ENCODE measurements around the gene SLC35D2.
"Not testable (repeated sequence)": the region's sequence is repeated elsewhere in the genome, so short reads cannot be mapped to it uniquely, and the experiment has no call there.

Gene SLC35D2

DNA sequence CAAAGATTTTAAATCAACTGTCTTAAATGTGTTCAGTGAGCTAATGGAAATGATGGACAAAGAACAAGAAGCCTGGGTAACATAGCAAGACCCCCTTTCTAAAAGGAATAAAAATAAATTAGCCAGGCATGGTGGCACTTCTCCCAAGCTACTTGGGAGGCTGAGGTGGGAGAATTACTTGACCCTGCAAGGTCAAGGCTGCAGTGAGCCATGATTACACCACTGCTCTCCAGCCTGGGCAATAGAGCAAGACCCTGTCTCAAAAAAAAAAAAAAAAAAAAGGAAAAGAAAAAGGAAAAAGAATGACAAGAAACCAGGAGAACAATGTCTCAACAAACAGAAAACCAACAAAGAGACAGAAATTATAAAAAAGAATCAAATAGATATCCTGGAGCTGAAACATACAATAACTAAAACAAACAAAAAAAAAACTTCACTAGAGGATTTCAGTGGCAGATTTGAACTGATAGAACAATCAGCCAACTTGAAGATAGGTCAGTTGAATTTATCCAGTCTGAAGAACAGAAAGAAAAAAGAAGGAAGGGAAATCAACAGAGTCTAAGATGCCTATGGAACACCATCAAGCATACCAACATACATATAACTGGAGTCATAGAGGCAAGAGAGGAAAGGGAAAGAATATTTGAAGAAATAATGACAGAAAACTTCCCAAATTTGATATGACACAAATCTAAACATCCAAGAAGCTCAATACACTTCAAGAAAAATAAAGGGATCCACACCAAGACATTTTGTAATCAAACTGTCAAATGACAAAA, 16.8 kb upstream of the SLC35D2 start:
- no peak for DNase-seq (ENCODE audit: low read depth in 2 of 2)

DNA sequence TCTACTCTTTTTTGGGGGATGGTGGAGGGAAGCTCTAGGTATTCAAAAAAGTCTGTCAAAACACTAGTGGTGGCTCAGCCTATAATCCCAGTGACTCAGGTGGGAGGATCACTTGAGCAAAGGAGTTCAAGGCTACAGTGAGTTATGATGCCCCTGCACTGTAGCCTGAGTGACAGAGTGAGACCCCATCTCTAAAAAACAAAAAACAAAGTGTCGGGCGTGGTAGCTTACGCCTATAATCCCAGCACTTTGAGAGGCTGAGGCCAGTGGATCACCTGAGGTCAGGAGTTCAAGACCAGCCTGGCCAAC, 15.8 kb upstream of the SLC35D2 start:
- no peak for DNase-seq (ENCODE audit: low read depth in 2 of 2)

DNA sequence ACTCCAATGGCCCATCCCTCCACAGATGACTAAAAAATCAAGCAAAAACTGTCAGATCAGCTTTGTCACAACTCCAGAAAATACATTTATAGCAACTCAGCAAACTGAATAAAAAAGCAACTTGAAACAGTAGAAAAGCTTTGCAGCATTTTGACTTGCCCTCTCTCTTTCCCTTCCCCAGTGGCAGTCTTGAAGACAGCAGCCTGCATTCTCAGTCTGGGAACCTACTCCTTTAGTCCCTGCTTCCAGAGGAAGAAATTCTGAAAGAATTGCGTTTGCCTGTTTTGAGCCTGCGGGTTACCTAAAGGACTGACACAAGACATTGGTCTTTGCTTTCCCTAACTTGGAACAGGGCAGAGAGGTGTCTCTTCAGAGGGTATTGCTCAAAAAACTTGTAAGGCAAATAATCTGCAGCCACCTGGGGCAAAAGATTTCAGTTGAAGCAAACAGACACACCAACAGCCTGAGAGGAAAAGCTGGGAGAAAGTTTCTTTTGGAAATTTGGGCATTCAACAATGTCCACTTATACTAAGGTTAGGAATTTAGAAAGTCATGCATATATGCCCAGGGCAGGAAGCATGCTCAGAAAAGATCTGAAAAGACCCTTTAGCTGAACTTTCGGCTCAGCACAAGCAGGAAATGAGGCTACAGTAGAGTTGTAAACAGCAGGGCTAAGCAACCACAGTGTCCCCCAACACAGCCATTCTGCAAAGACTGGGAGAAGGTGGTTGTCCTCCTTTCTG, 15.2 kb upstream of the SLC35D2 start:
- no peak for DNase-seq (ENCODE audit: low read depth in 2 of 2)

DNA sequence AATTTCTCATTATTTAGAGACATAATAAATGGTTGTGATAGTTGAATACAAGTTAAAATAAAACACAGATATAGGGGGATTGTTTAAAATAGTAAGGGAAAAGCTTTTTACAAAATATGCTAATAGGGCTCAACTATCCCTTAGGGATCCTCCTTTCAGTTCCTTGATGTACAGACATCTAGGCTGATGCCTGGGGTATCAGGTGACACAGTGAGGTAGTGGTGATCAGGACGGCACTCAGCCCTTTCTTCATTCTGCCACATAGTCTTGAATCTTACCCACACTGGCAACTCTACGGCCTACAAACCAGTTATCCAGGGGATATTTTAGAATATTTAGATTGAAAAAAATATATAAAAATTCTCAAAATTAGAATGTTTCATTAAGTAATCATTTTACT, 12.5 kb upstream of the SLC35D2 start:
- no peak for DNase-seq (ENCODE audit: low read depth in 2 of 2)

DNA sequence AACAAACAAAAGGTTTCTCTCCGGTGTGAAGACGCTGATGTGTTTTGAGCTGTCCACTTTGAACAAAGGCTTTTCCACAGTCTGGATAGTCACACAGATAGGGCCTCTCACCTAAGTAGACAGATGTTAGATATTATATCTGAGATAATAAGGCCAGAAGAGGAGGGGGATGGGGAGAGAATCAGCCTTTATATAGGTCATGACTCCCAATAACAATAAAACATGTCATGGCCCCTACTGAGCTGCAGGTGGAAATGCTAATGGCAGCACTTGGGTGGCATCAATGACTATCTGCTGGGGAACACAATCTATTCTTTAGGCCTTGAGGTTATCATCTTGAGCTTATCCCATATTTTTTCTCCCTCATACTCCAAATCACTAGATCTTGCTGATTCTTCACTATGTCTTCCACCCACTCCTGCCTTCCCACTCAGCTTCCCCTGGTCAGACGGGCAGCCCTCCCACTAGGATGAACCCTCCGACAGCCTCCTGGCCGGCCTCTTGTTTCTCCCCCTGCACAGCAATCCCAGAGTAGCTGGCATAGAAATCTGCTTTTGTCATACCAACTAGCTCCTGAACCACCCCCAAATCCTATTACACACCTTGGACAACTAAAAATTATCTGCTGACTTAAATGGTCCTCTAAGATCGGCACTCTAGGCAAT, 11.5 kb upstream of the SLC35D2 start:
- no peak for DNase-seq (ENCODE audit: low read depth in 2 of 2)

DNA sequence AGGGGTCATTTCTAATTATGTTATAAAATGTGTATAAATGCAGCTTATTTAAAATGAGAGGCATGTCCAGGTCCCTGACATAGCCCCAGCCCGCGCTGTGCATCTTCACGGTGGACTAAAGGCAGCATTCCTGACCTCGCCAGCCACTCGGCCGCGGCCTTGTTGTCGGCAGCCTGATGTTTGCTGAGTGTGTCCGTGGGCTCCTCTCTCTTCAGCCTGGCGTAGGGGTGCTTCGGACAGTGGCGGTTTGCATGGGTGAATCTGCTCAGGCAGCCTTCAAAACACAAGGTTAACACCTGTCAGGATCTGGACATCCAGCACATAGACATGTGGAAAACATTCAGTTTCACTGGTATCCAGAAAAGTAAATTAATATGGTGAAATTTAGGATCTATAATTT, 8.8 kb upstream of the SLC35D2 start:
- DNase-seq (ENCODE audit: low read depth in 2 of 2): no peak

DNA sequence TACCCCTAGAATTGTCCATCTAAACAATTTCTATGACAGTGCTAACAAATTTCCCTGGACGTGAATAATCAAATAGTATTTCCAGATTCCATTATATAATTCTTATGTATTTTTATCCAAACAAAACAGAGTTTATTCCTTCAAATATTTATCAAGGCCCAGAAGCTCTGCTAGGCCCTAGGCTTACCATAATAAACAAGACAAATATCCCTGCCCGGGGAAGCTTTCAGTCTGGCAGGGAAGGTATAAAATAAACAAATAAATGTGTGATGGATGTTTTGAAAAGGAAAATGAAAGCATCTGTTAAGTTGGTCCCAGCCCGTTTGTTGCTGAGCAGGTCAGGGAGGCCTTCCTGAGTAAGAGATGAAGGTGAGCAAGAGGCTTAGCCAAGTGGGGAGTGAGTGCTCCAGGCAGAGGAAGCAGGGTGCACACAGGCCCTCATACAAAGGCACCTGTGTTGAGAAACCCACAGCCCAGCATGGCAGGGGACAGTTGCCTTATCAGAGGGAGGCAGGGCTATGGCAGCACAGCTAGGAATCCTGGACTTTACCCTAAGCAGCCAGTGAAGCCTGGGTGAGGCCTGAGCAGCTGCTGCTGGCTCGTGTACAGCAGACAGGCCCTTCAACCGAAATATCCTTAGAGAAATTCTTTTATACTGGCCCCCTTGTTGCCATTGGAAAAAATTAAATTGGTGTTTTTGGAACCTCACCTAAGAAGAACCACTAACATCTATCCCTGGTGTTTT, 7.7 kb upstream of the SLC35D2 start:
- DNase-seq (ENCODE audit: low read depth in 2 of 2): no peak

DNA sequence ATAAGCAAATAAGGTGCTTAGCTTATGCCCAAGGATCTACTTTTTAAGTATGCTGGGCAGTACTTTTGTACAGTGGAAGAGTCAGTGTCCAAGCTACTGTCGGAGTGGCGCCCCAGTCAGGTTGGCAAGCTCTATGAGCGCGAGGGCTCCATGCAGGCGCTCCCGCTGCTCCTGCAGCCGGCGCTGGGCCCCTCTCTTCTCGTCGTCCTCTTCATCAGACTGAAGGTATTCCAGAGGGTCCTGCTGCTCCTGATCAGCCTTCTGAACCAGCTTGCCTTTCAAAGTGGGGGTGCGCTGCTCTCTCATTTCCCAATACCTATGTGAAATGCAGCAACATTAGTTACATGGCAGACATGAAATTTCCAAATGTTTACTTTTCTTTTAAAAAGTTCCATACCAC, 4.6 kb upstream of the SLC35D2 start:
- DNase-seq (ENCODE audit: low read depth in 2 of 2): no peak

DNA sequence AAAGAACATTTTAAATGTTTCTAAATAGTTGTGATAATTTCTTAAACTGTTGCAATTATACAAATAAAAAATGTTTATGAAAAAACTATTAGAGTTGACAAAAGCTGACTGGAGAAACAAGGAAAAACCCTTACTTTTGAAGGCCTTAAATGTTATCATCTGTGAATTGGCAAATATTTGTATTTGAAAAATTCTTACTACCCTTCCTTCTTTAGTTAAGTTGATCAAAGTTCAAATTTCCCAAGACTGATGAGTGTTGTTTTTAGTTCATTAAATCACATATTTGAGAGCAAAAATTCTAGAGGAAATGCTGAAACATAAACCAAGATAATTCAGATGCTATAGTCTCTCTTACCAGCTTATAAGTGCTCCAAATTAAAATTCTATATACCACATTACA, 2.6 kb upstream of the SLC35D2 start:
- no peak for DNase-seq (ENCODE audit: low read depth in 2 of 2)

DNA sequence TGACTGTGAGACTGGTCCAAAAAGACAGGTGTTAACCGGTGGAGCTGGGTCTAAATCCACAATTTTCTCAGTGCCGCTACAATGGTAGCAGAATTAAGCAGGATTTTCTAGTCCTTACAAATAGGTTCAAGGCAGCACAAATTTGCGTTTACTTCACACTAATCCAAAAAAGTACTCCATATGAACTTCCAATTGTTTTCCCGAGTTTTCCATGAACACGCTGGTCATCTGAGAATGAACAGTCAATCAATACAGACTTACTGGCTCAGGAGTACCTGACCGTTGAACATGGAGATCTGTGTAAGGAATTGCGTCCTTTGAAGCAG, 709 bp downstream of the SLC35D2 start:
- no peak for DNase-seq (ENCODE audit: low read depth in 2 of 2)

DNA sequence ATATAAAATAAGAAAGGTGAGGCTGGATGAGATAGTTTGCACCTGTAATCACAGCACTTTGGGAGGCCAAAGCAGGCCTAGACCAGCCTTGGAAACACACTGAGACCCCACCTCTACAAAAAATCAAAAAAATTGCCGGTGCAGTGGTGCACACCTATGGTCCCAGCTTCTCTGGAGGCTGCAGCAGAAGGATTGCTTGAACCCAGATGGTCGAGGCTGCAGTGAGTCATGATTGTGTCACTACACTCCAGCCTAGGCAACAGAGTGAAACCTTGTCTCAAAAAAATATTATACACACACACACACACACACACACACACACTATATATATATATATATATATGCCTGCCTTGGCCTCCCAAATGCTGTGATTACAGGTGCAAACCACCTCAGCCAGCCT, 1.3 kb downstream of the SLC35D2 start:
- no peak for DNase-seq (ENCODE audit: low read depth in 2 of 2)

DNA sequence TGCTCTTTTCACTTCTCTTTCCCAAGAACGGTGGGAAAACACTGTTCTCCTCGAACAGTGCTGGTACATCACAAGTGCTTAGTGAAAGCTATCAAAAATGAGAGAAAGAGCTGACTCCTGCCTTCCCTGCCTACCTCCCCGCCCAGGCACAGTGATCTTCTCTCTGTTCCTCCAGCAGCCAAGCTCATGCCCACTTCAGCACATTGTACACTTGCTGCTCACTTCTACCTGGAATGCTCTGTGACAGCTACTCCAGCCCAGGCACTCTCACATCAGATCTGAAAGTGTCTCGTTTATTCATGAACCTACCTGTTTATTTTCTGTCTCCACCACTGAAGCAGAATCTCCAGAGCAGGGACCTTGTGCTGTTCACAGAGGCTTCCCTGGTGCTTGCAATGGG, 1.8 kb downstream of the SLC35D2 start:
- no peak for DNase-seq (ENCODE audit: low read depth in 2 of 2)

DNA sequence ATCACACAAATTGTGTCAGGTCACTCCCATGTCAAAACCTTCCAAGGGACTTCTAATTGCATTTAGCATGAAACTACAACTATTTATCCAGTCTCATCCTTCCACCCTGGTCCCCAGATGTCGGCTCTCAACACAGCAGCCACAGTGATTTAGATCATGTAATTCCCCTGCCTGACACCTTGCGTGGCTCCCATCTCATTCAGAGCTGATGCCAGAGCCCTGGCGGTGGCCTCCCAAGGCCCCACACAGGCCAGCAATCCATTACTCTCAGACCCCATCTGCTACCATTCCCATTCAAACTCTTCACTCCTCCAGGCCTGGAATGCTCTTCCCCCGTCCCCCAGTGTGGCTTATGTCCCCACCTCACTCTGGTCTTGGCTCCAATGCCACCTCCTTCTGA, 2.4 kb downstream of the SLC35D2 start:
- no peak for DNase-seq (ENCODE audit: low read depth in 2 of 2)

DNA sequence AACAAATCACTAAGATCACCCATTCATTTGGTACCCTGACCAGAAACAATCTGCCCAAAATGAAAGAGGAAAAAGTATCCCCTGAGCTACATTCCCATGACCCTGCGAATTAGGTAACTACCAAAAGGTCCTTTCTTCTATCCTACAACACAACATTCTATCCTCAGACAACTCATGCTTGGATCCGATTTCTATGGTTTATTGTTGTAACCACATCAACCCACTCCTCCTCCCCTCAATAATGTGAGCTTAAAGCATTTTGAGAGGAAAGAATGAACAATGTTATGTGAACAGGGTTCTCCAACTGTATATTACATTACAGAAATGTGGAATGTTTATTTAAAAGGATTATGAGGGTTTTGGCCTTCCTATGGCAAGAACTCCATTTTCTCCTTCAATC, 4.0 kb downstream of the SLC35D2 start:
- DNase-seq (ENCODE audit: low read depth in 2 of 2): no peak

DNA sequence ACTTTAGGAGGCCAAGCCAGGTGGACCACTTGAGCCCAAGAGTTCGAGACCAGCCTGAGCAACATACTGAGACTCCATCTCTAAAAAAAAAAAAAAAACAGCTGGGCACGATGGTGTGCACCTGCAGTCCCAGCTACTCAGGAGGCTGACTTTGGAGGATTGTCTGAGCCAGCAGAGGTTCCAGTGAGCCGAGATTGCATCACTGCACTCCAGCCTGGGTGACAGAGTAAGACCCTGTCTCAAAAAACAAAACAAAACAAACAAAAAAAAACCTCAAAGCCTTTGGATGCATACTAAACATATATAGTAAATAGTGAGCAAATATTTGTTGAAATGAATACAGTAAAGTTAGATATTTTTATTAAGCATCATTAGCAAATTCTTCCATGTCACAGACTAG, 5.3 kb downstream of the SLC35D2 start:
- DNase-seq (ENCODE audit: low read depth in 2 of 2): no peak

DNA sequence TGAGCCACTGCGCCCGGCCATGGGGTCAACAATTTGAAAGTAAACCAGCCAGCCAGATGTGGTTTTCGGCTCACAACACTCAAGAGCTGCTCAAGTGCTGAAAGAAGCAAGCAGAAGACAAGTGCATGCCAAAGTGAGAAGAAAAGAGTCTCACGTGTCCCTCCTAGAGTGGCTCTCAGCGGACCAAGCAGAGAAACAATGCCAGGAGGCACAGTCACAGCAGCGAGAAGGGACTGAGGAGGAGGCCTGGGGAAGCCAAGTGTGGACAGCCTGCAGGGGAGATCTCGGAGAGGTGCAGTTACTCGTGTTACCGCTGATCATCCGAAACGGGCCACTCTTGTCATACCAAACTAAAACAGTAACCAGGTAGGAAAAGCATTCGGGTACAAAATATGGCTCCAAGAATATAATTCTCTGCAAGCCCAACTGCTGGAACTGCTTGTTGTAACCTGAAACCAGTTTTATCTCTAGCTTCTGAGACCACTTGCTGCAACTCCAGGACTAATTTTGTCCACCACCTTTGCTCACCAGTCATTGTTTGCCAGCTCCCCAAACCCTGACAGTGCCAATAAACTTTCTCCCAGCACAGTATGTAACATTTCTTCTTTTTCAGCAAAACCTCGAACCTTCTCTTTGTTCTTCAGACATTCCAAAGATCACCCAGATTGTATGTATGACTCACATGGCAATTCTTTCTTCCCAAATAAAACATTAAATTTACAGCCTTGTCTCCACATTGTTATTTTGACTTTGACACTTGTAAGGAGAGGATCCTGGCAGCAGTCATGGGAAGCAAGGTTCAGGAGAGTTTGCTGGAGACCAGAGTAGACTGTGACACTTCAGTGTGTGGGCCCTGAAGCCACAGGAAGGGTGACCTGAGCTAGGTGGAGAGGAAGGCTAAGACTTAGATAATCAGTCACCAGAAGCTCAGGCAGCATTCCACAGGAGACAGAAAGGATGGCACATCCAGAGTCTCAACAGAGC, 6.3 kb downstream of the SLC35D2 start:
- no peak for DNase-seq (ENCODE audit: low read depth in 2 of 2)

DNA sequence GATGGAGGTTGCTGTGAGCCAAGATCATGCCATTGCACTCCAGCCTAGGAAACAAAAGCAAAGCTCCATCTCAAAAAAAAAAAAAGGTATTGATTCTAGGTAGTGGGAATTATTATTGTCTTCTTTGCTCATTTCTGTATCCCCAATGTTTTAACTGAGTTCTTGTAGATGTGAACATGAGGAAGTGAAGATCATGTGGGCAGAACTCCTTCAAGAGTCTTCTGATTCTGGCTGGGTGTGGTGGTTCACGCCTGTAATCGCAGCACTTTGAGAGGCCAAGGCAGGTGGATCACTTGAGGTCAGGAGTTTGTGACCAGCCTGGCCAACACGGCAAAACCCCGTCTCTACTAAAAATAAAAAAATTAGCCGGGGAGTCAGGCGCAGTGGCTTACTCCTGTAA, 8.0 kb downstream of the SLC35D2 start:
- DNase-seq (ENCODE audit: low read depth in 2 of 2): not testable (repeated sequence)

DNA sequence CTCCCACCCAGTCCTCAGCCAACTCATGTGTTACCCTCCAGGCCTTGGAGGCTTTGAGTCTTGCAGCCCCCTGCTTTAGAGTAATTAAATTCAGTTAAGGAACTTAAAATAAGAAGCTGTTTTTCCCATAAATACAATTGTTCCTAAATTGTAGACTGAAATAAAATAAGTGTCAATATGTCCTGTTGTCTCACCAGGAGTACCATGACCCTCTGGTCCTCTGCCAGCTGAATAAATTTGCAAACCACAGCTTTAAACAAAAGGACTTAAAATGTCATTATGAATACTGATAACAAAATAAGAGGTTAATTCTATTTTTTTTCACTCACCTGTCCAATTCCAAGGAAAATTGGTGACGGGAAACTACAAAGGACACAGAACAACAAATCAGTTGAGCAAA, 15.6 kb downstream of the SLC35D2 start:
- DNase-seq (ENCODE audit: low read depth in 2 of 2): no peak

DNA sequence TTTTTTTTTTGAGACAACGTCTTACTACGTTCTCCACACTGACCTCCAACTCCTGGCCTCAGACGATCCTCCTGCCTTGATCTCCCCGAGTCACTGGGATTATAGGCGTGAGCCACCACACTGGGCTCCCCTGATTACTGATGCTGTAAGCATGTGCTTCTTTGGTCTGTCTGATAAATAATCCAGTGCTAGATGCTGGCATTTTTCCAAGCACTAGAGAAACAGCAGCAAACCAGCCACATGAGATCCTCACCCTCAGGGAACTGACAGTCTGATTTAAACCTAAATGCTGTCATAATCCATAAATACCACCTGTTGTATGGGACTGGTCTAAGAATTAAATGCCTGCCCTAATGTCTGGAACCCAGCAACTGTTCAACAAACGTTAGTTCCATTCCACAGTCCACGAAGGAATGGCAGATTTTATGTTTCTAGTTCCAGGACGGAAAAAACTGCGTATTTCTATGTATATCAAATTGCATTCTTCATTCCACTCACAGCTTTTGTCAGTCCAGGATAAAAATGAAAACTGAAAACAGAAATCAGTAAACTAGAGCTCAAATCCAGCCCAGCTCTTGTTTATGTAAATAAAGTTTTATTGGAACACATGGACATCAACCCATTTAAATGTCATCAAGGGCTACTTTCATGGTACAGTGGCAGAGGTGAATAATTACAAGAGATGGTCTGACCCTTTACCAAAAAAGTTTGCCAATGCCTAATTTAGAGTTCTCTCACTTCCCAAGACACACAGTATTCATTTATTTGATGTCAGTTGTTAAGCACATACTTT, 20.1 kb downstream of the SLC35D2 start:
- DNase-seq (ENCODE audit: low read depth in 2 of 2): no peak

DNA sequence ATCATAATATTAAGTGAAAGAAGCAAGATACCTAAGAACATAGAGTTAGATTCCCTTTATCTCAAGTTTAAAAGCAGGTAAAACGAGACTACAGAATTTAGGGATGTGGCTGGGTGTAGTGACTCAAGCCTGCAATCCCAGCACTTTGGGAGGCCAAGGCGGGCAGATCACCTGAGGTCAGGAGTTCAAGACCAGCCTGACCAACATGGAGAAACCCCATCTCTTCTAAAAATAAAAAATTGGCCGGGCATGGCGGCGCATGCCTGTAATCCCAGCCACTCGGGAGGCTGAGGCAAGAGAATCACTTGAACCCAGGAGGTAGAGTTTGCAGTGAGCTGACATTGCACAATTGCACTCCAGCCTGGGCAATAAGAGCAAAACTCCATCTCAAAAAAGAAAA, 21.4 kb downstream of the SLC35D2 start:
- not testable (repeated sequence) for DNase-seq (ENCODE audit: low read depth in 2 of 2)

DNA sequence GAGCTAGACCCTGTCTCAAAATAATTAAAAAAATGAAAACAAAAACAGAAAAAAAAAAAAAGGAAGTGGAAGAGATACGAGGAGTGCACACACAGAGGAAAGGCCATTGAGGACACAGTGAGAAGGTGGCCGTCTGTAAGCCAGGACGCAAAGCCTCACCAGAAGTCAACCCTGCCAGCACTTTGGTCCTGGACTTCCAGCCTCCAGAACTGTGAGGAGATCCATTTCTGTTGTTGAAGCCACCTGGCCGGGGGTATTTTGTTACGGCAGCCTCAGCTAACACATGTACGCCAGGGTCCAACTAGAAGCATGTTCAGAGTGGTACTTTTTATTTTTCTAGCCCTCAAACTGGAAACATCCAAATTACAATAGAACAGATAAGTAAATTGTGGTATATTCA, 21.8 kb downstream of the SLC35D2 start:
- no peak for DNase-seq (ENCODE audit: low read depth in 2 of 2)

Measured in stimulated activated CD4-positive, alpha-beta T cell treated with anti-CD3 and anti-CD28 coated beads, Interleukin-15, amount 100 ng/mL, for 48 hours (primary cell).